ENCODE data around the gene ZSCAN5A. TPM values are rescaled to one million over a fixed set of nuclear protein-coding genes. Genes with fewer than 3 reads are reported as not detected.
A peak's percentile ranks its signal among the peaks of the same experiment; 100 is the strongest.
"Not testable (repeated sequence)": the region's sequence is repeated elsewhere in the genome, so short reads cannot be mapped to it uniquely, and the experiment has no call there.

ZSCAN5A gene
- total and polyA plus RNA-seq, 9 of the 15 experiments (the other 6 are each of a cell fraction or from before 2014, with no cell fraction given), result 5.8 to 15.3 (median 11.8) TPM

DNA sequence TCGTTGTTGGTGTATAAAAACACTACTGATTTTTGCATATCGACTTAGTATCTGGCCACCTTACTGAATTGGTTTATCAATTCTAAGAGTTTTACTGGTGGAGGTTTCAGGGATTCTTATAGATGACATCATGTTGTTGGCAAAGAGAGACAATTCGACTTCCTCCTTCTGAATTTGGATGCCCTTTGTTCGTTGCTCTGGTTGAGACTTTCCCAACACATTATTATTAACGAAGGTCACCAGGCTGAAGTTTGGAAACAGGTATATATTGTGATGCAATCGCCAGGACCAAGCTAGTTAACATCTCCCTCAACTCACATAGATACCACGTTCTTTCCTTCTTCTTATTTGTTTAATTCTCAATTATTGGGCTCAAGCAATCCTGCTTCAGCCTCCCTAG is 115.0 kb downstream of the ZSCAN5A start:
- peak; percentile 38; the same call in 1 of the 2 replicates for TF ChIP-seq CEBPB (tag; IDR thresholded peaks at IDR 0.05)
- no peak for TF ChIP-seq CEBPG (CRISPR knock-in tag; IDR thresholded peaks at IDR 0.05)
- 0 out of 4 replicates have a peak, but pooled peaks of 1 of the 2 experiments have one; percentile 13 for TF ChIP-seq CEBPG (tag; conservative IDR thresholded peaks at IDR 0.05 in 1 of 2, IDR thresholded peaks at IDR 0.05 in 1 of 2)
- no peak for TF ChIP-seq HMGN3 (IDR thresholded peaks at IDR 0.05; ENCODE audit: borderline replicate concordance, extremely low read depth, insufficient read length, low read depth, low read length)
- FAIRE-seq, result no peak
- POLR2A ChIA-PET, result no interaction called here
- BruUV-seq (replicated peaks), result no TSS peak
- Histone ChIP-seq H3K4me2 (ENCODE audit: insufficient read depth, low read length) (no peak overlapping the region), H3K9me3 (replicated peaks; ENCODE audit: control insufficient read depth, insufficient read depth, low read depth, low read length) (no peaks in the 10 kb centered on the region), H3K27ac (ENCODE audit: extremely low read depth, low read depth, low read length) (no peak overlapping the region), H3K27me3 (ENCODE audit: control insufficient read depth in 2 of 2, insufficient read depth in 2 of 2, low read length in 2 of 2) (peaks cover 7 to 12% of the 10 kb centered on the region in 2 experiments; a peak in 4 of 5 replicates), H4K20me1 (replicated peaks; ENCODE audit: control insufficient read depth, insufficient read depth, low read length) (no peaks in the 10 kb centered on the region), H2AFZ (ENCODE audit: low read depth, low read length) (no peak overlapping the region), H3K9ac (ENCODE audit: insufficient read depth in 1 of 2, low read depth in 2 of 2, low read length in 2 of 2) (no peak overlapping the region), H3K79me2 (ENCODE audit: control insufficient read depth, insufficient read depth, low read length) (no peaks in the 10 kb centered on the region), H3K9me1 (ENCODE audit: control insufficient read depth, insufficient read depth, low read length) (no peaks in the 10 kb centered on the region), H3K36me3 (ENCODE audit: control insufficient read depth, insufficient read depth, low read length) (no peaks in the 10 kb centered on the region), H3K4me3 (no peak overlapping the region), H3K4me1 (replicated peaks in 1 of 2; ENCODE audit: control insufficient read depth in 2 of 2, insufficient read depth in 2 of 2, low read length in 2 of 2) (no peaks in the 10 kb centered on the region; a peak in 1 of 5 replicates)
- in situ Hi-C loops (cut with MboI), result no loop called here
- CTCF ChIA-PET (ENCODE audit: low intra/inter-chr PET ratio), result no interaction called here
- no peak for ATAC-seq
- 1% methylated on average over 7 of the region's 7 CpGs for WGBS (ENCODE audit: insufficient coverage, low coverage, missing lambda C conversion rate)
- intact Hi-C loops (cut with micrococcal nuclease), result no loop called here
- DNase-seq (ENCODE audit: extremely low read depth in 1 of 4, low spot score in 3 of 4), result no peak

DNA sequence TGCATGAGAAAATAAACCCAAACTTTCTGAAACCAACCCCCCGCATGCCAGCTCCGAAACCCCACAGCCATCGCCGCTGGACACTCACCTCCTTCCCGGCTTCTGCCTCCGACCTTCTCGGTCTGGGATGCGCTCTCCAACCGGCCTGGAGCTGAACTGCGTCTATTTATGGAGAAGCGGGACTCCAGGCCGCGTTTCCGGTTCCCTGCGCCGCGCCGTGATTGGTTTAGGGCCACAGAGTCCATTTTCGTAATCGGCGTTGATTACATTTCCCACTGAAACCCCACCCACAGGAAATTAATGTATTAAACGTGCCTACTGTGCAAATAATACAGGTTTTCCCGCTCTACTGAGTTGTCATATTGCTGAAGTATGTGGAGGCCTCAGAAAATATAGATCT is 117.0 kb downstream of the ZSCAN5A start, which contains the start of gene ZSCAN5B:
ZSCAN5B (minus strand) TSS at position 138 of the 400 bp plus-strand sequence. CDS start 4,731 bp downstream, outside the sequence.
- in situ Hi-C loops (cut with MboI); H3K4me1 ChIP-seq (replicated peaks in 1 of 2; ENCODE audit: control insufficient read depth in 2 of 2, insufficient read depth in 2 of 2, low read length in 2 of 2); H2AFZ ChIP-seq (ENCODE audit: low read depth, low read length); FAIRE-seq; intact Hi-C loops (cut with micrococcal nuclease); H3K9ac ChIP-seq (ENCODE audit: insufficient read depth in 1 of 2, low read depth in 2 of 2, low read length in 2 of 2); CTCF ChIA-PET (ENCODE audit: low intra/inter-chr PET ratio); DNase-seq (ENCODE audit: extremely low read depth in 1 of 4, low spot score in 3 of 4); H3K27ac ChIP-seq (ENCODE audit: extremely low read depth, low read depth, low read length); POLR2A ChIA-PET; H3K9me3 ChIP-seq (replicated peaks; ENCODE audit: control insufficient read depth, insufficient read depth, low read depth, low read length); H4K20me1 ChIP-seq (replicated peaks; ENCODE audit: control insufficient read depth, insufficient read depth, low read length); H3K4me3 ChIP-seq; BruUV-seq (replicated peaks); H3K79me2 ChIP-seq (ENCODE audit: control insufficient read depth, insufficient read depth, low read length); H3K9me1 ChIP-seq (ENCODE audit: control insufficient read depth, insufficient read depth, low read length); ATAC-seq; H3K36me3 ChIP-seq (ENCODE audit: control insufficient read depth, insufficient read depth, low read length); H3K4me2 ChIP-seq (ENCODE audit: insufficient read depth, low read length); H3K27me3 ChIP-seq (ENCODE audit: control insufficient read depth in 2 of 2, insufficient read depth in 2 of 2, low read length in 2 of 2): not testable (repeated sequence)
- WGBS (ENCODE audit: insufficient coverage, low coverage, missing lambda C conversion rate), result 56% methylated on average over 22 of the region's 23 CpGs

Measured in K562 (cell line).